Measurements from ENCODE around the gene RELA.

Gene RELA

GRCh38 chr11:65633390-65634108, 29.2 kb downstream of the RELA start:
- H3K4me3 ChIP-seq (ENCODE audit: low read depth, low read length): no peak overlapping the region
- no peak for TF ChIP-seq CTCF (IDR thresholded peaks at IDR 0.05; ENCODE audit: low read depth, low read length)

GRCh38 chr11:65630215-65630614, 32.5 kb downstream of the RELA start:
- TF ChIP-seq CTCF (IDR thresholded peaks at IDR 0.05; ENCODE audit: low read depth, low read length): no peak

GRCh38 chr11:65629579-65629978, 33.1 kb downstream of the RELA start:
- TF ChIP-seq CTCF (IDR thresholded peaks at IDR 0.05; ENCODE audit: low read depth, low read length): no peak

More at GRCh38 chr11:65630215-65630614, 32.5 kb downstream of the RELA start:
- no peak overlapping the region for H3K4me3 ChIP-seq (ENCODE audit: low read depth, low read length)

GRCh38 chr11:65627202-65627601, 35.5 kb downstream of the RELA start:
- no peak overlapping the region for H3K4me3 ChIP-seq (ENCODE audit: low read depth, low read length)
- no peak for TF ChIP-seq CTCF (IDR thresholded peaks at IDR 0.05; ENCODE audit: low read depth, low read length)

More at GRCh38 chr11:65629579-65629978, 33.1 kb downstream of the RELA start:
- H3K4me3 ChIP-seq (ENCODE audit: low read depth, low read length): no peak overlapping the region

GRCh38 chr11:65625628-65626342, 36.9 kb downstream of the RELA start:
- no peak overlapping the region for H3K4me3 ChIP-seq (ENCODE audit: low read depth, low read length)
- TF ChIP-seq CTCF (IDR thresholded peaks at IDR 0.05; ENCODE audit: low read depth, low read length): 0 out of 2 replicates have a peak, but pooled peaks have one; percentile 26

GRCh38 chr11:65624931-65625627, 37.6 kb downstream of the RELA start:
- no peak overlapping the region for H3K4me3 ChIP-seq (ENCODE audit: low read depth, low read length)
- TF ChIP-seq CTCF (IDR thresholded peaks at IDR 0.05; ENCODE audit: low read depth, low read length): no peak

Data from WI38 (cell line).